ENCODE data around the gene CUX1.
"Not testable (repeated sequence)": the region's sequence is repeated elsewhere in the genome, so short reads cannot be mapped to it uniquely, and the experiment has no call there.

Gene CUX1

GRCh38 chr7:101817471-101818286 lies at the start of gene CUX1:
TSS of gene CUX1 (plus strand) at chr7:101817626. CDS start at chr7:101817640, 14 bp downstream.
- peak; percentile 49 for DNase-seq

GRCh38 chr7:101768280-101768679 lies 49.1 kb upstream of the CUX1 start:
- DNase-seq = no peak

- DNase-seq = no peak
Measured at GRCh38 chr7:101770466-101770865, 47.0 kb upstream of the CUX1 start.

- no peak for DNase-seq
Measured at GRCh38 chr7:101772508-101773211, 44.8 kb upstream of the CUX1 start.

GRCh38 chr7:101775181-101775580 lies 42.2 kb upstream of the CUX1 start:
- DNase-seq = no peak

GRCh38 chr7:101778026-101778580 lies 39.3 kb upstream of the CUX1 start:
- DNase-seq = no peak

- no peak for DNase-seq
Measured at GRCh38 chr7:101779267-101779666, 38.2 kb upstream of the CUX1 start.

- no peak for DNase-seq
Measured at GRCh38 chr7:101780281-101780680, 37.1 kb upstream of the CUX1 start.

- DNase-seq = no peak
Measured at GRCh38 chr7:101781439-101781838, 36.0 kb upstream of the CUX1 start.

- no peak for DNase-seq
Measured at GRCh38 chr7:101782476-101782875, 35.0 kb upstream of the CUX1 start.

GRCh38 chr7:101782896-101783295 lies 34.5 kb upstream of the CUX1 start:
- no peak for DNase-seq

- DNase-seq = no peak
Measured at GRCh38 chr7:101783381-101784181, 33.8 kb upstream of the CUX1 start.

GRCh38 chr7:101784292-101785127 lies 32.9 kb upstream of the CUX1 start:
- no peak for DNase-seq

GRCh38 chr7:101787864-101788263 lies 29.6 kb upstream of the CUX1 start:
- no peak for DNase-seq

- no peak for DNase-seq
Measured at GRCh38 chr7:101788517-101788916, 28.9 kb upstream of the CUX1 start.

GRCh38 chr7:101790566-101791293 lies 26.7 kb upstream of the CUX1 start:
- no peak for DNase-seq

GRCh38 chr7:101792051-101792681 lies 25.3 kb upstream of the CUX1 start:
- no peak for DNase-seq

- not testable (repeated sequence) for DNase-seq
Measured at GRCh38 chr7:101792682-101793071, 24.7 kb upstream of the CUX1 start.

GRCh38 chr7:101795461-101795860 lies 22.0 kb upstream of the CUX1 start:
- DNase-seq = no peak

GRCh38 chr7:101798173-101798572 lies 19.3 kb upstream of the CUX1 start:
- DNase-seq = not testable (repeated sequence)

All from activated naive CD4-positive, alpha-beta T cell treated with anti-CD3 and anti-CD28 coated beads, Interleukin-2, amount 50 U/mL, for 16 hours (primary cell).